Loucy (cell line): ENCODE data around the gene AMTN.

ENCODE experiments used
- H2AFZ ChIP-seq: fragments of 200-600 bp; sonication (generic); 2 replicates; pipeline ENCODE4 v1.6.0; 2016; ENCODE audit warnings: antibody characterized with exemption, mild to moderate bottlenecking, low read length, moderate library complexity
- H3F3A ChIP-seq: fragments of 200-600 bp; 2 replicates; pipeline ENCODE4 v1.6.0; 2016; ENCODE audit warnings: antibody characterized with exemption, low read depth, mild to moderate bottlenecking
- H3K27me3 ChIP-seq: fragments of 200-600 bp; sonication (generic); 2 replicates; pipeline ENCODE4 v1.6.1; 2014; ENCODE audit warnings: low read length, mild to moderate bottlenecking; ENCODE audit not compliant: insufficient read depth, poor library complexity, severe bottlenecking
- H3K36me3 ChIP-seq: fragments of 200-600 bp; sonication (generic); 2 replicates; pipeline ENCODE4 v1.6.1; 2016; ENCODE audit warnings: low read length; ENCODE audit not compliant: insufficient read depth
- H3K4me1 ChIP-seq: fragments of 200-600 bp; sonication (generic); 2 replicates; pipeline ENCODE4 v1.5.1; 2014; ENCODE audit warnings: low read length, mild to moderate bottlenecking; ENCODE audit not compliant: insufficient read depth, poor library complexity, severe bottlenecking
- H3K4me2 ChIP-seq: fragments of 200-600 bp; sonication (generic); 2 replicates; pipeline ENCODE4 v1.6.0; 2014; ENCODE audit warnings: antibody characterized with exemption, low read length, low read depth, mild to moderate bottlenecking; ENCODE audit not compliant: poor library complexity, severe bottlenecking
- H3K4me3 ChIP-seq: fragments of 200-600 bp; sonication (generic); 2 replicates; pipeline ENCODE4 v1.5.1; 2014; ENCODE audit warnings: low read length, mild to moderate bottlenecking, mixed read lengths; ENCODE audit not compliant: poor library complexity, severe bottlenecking
- H3K79me2 ChIP-seq: fragments of 200-600 bp; sonication (generic); 2 replicates; pipeline ENCODE4 v1.6.1; 2014; ENCODE audit warnings: low read length; ENCODE audit not compliant: insufficient read depth
- H3K9ac ChIP-seq: fragments of 200-600 bp; sonication (generic); 2 replicates; pipeline ENCODE4 v1.6.0; 2014; ENCODE audit warnings: mild to moderate bottlenecking, low read depth, low read length, moderate library complexity; ENCODE audit not compliant: poor library complexity, severe bottlenecking
- H3K9me2 ChIP-seq: fragments of 200-600 bp; sonication (generic); replicated peaks from 2 replicates; pipeline ENCODE4 v1.6.1; 2016; ENCODE audit warnings: low read depth, low read length, mixed read lengths
- H3K9me3 ChIP-seq: fragments of 200-600 bp; sonication (generic); 2 replicates; pipeline ENCODE4 v1.6.1; 2014; ENCODE audit warnings: mild to moderate bottlenecking, antibody characterized with exemption, low read length, low read depth; ENCODE audit not compliant: insufficient read depth
- H4K20me1 ChIP-seq: fragments of 200-600 bp; sonication (generic); 2 replicates; pipeline ENCODE4 v1.6.0; 2014; ENCODE audit warnings: antibody characterized with exemption, low read length, mild to moderate bottlenecking; ENCODE audit not compliant: insufficient read depth, poor library complexity, severe bottlenecking
- EZH2phosphoT487 ChIP-seq: fragments of 200-600 bp; IDR thresholded peaks from 2 replicates; pipeline ENCODE4 v1.6.1; 2018; ENCODE audit warnings: antibody characterized with exemption, mild to moderate bottlenecking, moderate library complexity, borderline replicate concordance
- TF ChIP-seq, protein P1 (sequence below): fragments of 200-600 bp; sonication (generic); conservative IDR thresholded peaks from 2 replicates; pipeline ENCODE4 v1.5.1; 2014; ENCODE audit warnings: mild to moderate bottlenecking, antibody characterized with exemption, low read length

Gene AMTN, protein sequence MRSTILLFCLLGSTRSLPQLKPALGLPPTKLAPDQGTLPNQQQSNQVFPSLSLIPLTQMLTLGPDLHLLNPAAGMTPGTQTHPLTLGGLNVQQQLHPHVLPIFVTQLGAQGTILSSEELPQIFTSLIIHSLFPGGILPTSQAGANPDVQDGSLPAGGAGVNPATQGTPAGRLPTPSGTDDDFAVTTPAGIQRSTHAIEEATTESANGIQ

DNA sequence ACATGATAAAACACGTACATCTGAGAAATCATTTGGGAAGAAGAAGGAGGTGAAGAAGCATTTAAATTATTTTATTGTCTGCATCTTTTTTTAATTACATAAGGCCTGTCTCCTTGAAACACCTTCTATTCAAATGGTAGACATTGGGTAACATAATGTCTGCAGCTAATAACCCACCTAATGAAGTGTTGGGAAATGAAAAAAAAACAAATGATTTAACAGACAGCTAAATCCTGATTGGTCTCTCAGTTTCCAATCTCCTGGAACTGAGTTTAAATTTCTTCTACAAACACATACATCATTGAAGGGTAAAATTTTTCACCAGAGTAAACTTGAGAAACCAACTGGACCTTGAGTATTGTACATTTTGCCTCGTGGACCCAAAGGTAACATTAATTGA is at the start of gene AMTN:
AMTN (plus strand) TSS at position 301 of the 400 bp plus-strand sequence. CDS start 209 bp downstream, outside the sequence.
- H3K9ac ChIP-seq, result no peak within 1 kb of the TSS

DNA sequence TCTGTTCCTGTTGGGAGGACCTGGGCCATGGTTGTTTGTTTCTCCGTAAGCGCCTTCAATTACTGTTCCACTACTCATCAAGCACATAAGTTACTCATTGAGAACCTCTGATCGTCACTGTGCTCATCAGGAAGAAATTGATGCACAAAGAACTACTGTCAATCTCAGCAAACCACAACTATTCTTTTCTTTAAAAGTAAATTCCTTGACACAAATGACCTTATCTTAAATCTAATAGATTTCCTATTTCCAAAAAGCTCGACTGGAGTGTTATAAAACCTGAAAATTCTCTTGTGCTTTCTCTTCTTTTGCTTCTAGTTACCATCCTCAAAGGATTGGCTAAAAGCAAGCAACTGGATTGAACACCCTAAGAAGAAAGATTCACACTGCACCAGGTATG is 46.5 kb upstream of the AMTN start, which contains the start of gene MUC7:
MUC7 (plus strand) TSS at position 301 of the 400 bp plus-strand sequence. CDS start 1,825 bp downstream, outside the sequence.
- no peaks in the 10 kb centered on the region for H3K9me3 ChIP-seq
- H3K27me3 ChIP-seq, result no peaks in the 10 kb centered on the region
- H3K9me2 ChIP-seq, result no peaks in the 10 kb centered on the region
- no peak within 1 kb of the TSS for H3K4me2 ChIP-seq
- no peaks in the 10 kb centered on the region for H3K36me3 ChIP-seq
- no peaks in the 10 kb centered on the region for H3K4me1 ChIP-seq
- H4K20me1 ChIP-seq, result no peaks in the 10 kb centered on the region
- H3K9ac ChIP-seq, result no peak within 1 kb of the TSS
- H3K4me3 ChIP-seq, result no peak within 1 kb of the TSS
- no peaks in the 10 kb centered on the region for H3F3A ChIP-seq
- no peaks in the 10 kb centered on the region for H3K79me2 ChIP-seq
- TF ChIP-seq, protein P1, sequence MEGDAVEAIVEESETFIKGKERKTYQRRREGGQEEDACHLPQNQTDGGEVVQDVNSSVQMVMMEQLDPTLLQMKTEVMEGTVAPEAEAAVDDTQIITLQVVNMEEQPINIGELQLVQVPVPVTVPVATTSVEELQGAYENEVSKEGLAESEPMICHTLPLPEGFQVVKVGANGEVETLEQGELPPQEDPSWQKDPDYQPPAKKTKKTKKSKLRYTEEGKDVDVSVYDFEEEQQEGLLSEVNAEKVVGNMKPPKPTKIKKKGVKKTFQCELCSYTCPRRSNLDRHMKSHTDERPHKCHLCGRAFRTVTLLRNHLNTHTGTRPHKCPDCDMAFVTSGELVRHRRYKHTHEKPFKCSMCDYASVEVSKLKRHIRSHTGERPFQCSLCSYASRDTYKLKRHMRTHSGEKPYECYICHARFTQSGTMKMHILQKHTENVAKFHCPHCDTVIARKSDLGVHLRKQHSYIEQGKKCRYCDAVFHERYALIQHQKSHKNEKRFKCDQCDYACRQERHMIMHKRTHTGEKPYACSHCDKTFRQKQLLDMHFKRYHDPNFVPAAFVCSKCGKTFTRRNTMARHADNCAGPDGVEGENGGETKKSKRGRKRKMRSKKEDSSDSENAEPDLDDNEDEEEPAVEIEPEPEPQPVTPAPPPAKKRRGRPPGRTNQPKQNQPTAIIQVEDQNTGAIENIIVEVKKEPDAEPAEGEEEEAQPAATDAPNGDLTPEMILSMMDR, result no peak
- TF ChIP-seq EZH2phosphoT487, result no peak
- no peak within 1 kb of the TSS for H2AFZ ChIP-seq

More for the DNA sequence above, at the start of gene AMTN:
- Histone ChIP-seq H3K9me3 (no peaks in the 10 kb centered on the region), H4K20me1 (no peaks in the 10 kb centered on the region), H3F3A (no peaks in the 10 kb centered on the region), H3K4me3 (no peak within 1 kb of the TSS), H3K9me2 (no peaks in the 10 kb centered on the region), H3K36me3 (no peaks in the 10 kb centered on the region), H3K79me2 (no peaks in the 10 kb centered on the region), H2AFZ (no peak within 1 kb of the TSS), H3K4me2 (no peak within 1 kb of the TSS), H3K27me3 (no peaks in the 10 kb centered on the region), H3K4me1 (no peaks in the 10 kb centered on the region)
- no peak for TF ChIP-seq EZH2phosphoT487
- TF ChIP-seq, protein P1, result no peak

DNA sequence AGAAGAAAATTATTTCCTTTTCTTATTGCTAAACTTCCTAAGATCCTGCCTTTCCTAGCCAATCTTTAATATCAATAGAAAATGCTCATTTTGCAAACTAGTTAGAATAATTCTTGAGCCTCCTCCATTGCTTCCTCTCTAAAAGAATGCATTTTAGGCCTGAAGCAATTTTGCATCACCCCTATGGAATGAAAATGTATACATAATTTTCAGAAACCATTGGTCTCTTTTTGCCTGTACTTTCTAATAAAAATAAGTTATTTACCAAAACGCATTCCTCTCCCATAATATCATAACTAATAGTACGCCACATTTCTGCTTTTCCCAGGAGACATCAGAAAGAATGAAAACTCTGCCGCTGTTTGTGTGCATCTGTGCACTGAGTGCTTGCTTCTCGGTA is 44.7 kb upstream of the AMTN start:
- Histone ChIP-seq H3K9ac (no peak overlapping the region), H3K4me1 (no peaks in the 10 kb centered on the region), H3F3A (no peaks in the 10 kb centered on the region), H3K79me2 (no peaks in the 10 kb centered on the region), H3K4me2 (no peak overlapping the region), H3K9me2 (no peaks in the 10 kb centered on the region), H3K9me3 (no peaks in the 10 kb centered on the region), H4K20me1 (no peaks in the 10 kb centered on the region), H3K4me3 (no peak overlapping the region), H3K27me3 (no peaks in the 10 kb centered on the region), H3K36me3 (no peaks in the 10 kb centered on the region), H2AFZ (no peak overlapping the region)
- no peak for TF ChIP-seq EZH2phosphoT487
- TF ChIP-seq, protein P1, result no peak
